GM23248 (cell line): Measurements from ENCODE around the gene SULF2.

Source experiments
- EZH2 ChIP-seq: fragments of 200-600 bp; sonication (generic); IDR thresholded peaks from 2 replicates; pipeline ENCODE4 v1.6.1; 2018; ENCODE audit warnings: antibody characterized with exemption, mild to moderate bottlenecking; ENCODE audit not compliant: insufficient read depth, poor library complexity, severe bottlenecking
- EZH2phosphoT487 ChIP-seq: fragments of 200-600 bp; sonication (generic); IDR thresholded peaks from 2 replicates; pipeline ENCODE4 v1.6.1; 2018; ENCODE audit warnings: antibody characterized with exemption, moderate library complexity, mild to moderate bottlenecking, low read depth; ENCODE audit not compliant: insufficient read depth

GRCh38 chr20:47670913-47671312 lies 114.4 kb downstream of the SULF2 start:
- TF ChIP-seq EZH2phosphoT487 = no peak
- TF ChIP-seq EZH2 = no peak
